Effector memory CD4-positive, alpha-beta T cell (primary cell): Measurements from ENCODE around the gene RFC5.
A peak's percentile ranks its signal among the peaks of the same experiment; 100 is the strongest.

Experiments used
- DNase-seq, 3 donors: peaks; one replicate each; pipeline ENCODE4 v3.0.0-alpha.2; 2020
- H3K27ac ChIP-seq: 2 replicates; pipeline ENCODE4 v1.7.0; 2013; ENCODE audit warnings: mild to moderate bottlenecking, low read length, moderate library complexity; ENCODE audit not compliant: insufficient read depth, poor library complexity, severe bottlenecking
- H3K27me3 ChIP-seq: replicated peaks from 2 replicates; pipeline ENCODE4 v1.7.0; 2013; ENCODE audit warnings: mild to moderate bottlenecking, low read length; ENCODE audit not compliant: insufficient read depth, control insufficient read depth, poor library complexity, severe bottlenecking
- H3K36me3 ChIP-seq: 2 replicates; pipeline ENCODE4 v1.7.0; 2013; ENCODE audit warnings: mild to moderate bottlenecking, low read length, moderate library complexity; ENCODE audit not compliant: control insufficient read depth, insufficient read depth
- H3K4me1 ChIP-seq: 2 replicates; pipeline ENCODE4 v1.7.0; 2013; ENCODE audit warnings: low read length, mild to moderate bottlenecking; ENCODE audit not compliant: control insufficient read depth, insufficient read depth, poor library complexity, severe bottlenecking
- H3K4me3 ChIP-seq: 2 replicates; pipeline ENCODE4 v1.7.0; 2013; ENCODE audit warnings: low read length, low read depth, mild to moderate bottlenecking; ENCODE audit not compliant: insufficient read depth, poor library complexity, severe bottlenecking
- H3K9me3 ChIP-seq: 2 replicates; pipeline ENCODE4 v1.7.0; 2013; ENCODE audit warnings: mild to moderate bottlenecking, low read length, moderate library complexity; ENCODE audit not compliant: control insufficient read depth
- total RNA-seq, 3 donors: gene quantifications; one replicate each; lab custom pipeline; 2026; lab: John Stamatoyannopoulos, UW

Gene RFC5
- 9.0 to 14.3 (median 12.6) reads per million in 3 donors for total RNA-seq

- Histone ChIP-seq H3K4me1 (peaks cover 7% of the 10 kb centered on the region), H3K36me3 (peaks cover 7% of the 10 kb centered on the region), H3K27ac (peak within 1 kb of the TSS; percentile 39), H3K9me3 (no peaks in the 10 kb centered on the region), H3K4me3 (peak within 1 kb of the TSS; percentile 89), H3K27me3 (no peaks in the 10 kb centered on the region)
- DNase-seq: peak; percentile 93 to 98 (median 94)
Observed at GRCh38 chr12:118016424-118017264, at the start of gene RFC5. RFC5 (plus strand) TSS chr12:118016703; CDS start chr12:118016828, 125 bp downstream.

- H3K27ac ChIP-seq: no peak overlapping the region
- peaks cover 13% of the 10 kb centered on the region for H3K27me3 ChIP-seq
- no peak for DNase-seq
- no peak overlapping the region for H3K4me3 ChIP-seq
- peaks cover 4% of the 10 kb centered on the region for H3K4me1 ChIP-seq
- H3K9me3 ChIP-seq: no peaks in the 10 kb centered on the region
- no peaks in the 10 kb centered on the region for H3K36me3 ChIP-seq
Observed at GRCh38 chr12:117967043-117967442, 49.5 kb upstream of the RFC5 start.

- Histone ChIP-seq H3K27ac (no peak overlapping the region), H3K9me3 (no peaks in the 10 kb centered on the region), H3K4me1 (peaks cover 4% of the 10 kb centered on the region), H3K36me3 (no peaks in the 10 kb centered on the region), H3K4me3 (no peak overlapping the region), H3K27me3 (peaks cover 13% of the 10 kb centered on the region)
- DNase-seq: no peak
Observed at GRCh38 chr12:117967512-117967911, 49.0 kb upstream of the RFC5 start.

- Histone ChIP-seq H3K36me3 (no peaks in the 10 kb centered on the region), H3K9me3 (no peaks in the 10 kb centered on the region), H3K27ac (no peak overlapping the region), H3K4me1 (peaks cover 4% of the 10 kb centered on the region), H3K4me3 (peak overlapping the region; percentile 50), H3K27me3 (peaks cover 13% of the 10 kb centered on the region)
- no peak for DNase-seq
Observed at GRCh38 chr12:117968151-117968789, 48.2 kb upstream of the RFC5 start.

DNA sequence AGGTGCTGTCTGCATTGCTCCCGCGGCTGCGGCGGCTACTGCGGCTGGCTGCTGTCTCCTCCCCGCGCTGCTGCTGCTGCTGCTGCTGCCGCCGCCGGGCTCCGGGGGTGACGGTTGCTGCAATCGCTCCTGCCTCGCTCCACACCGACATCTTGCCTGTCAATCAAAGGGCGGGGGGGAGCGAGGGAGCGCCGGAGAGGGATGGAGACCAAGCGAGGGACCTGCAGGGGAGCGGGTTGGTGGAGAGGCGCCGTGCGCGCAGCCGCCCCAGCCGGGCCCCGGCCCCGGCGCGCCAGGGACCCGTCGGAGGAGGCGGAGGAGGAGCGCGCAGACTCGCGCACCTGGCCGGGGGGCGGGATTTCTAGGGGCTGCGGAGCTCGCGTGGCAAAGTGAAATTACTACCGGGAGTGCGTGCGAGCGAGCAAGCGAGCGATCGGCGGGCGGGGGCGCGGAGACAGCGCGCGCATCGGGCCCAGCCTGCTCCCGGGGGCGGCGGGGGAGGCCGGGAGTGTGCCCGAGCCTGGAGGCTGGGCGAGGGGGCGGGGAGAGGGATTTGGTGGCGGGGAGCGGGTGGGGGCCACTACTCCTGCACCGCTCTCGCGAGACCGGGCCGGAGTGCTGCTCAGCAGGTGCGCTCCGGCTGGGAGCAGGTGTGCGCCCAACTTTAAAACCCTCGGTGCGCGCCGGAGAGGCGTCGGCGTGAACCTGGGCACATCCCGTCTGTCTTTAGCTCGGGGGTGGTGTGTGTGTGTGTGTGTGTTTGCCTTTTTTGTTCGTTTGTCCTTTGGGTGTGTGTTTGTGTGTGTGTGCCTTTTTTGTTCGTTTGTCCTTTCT lies 47.5 kb upstream of the RFC5 start, which contains the start of gene KSR2:
Gene KSR2 (minus strand): TSS at position 165 of the 834 bp plus-strand sequence. CDS start 735 bp downstream, outside the sequence.
- Histone ChIP-seq H3K27me3 (peaks cover 13% of the 10 kb centered on the region), H3K4me3 (peak within 1 kb of the TSS; percentile 50), H3K9me3 (no peaks in the 10 kb centered on the region), H3K36me3 (no peaks in the 10 kb centered on the region), H3K4me1 (peaks cover 4% of the 10 kb centered on the region), H3K27ac (no peak within 1 kb of the TSS)
- DNase-seq: peak in 2 of 3 donors; percentile 0 to 10

DNA sequence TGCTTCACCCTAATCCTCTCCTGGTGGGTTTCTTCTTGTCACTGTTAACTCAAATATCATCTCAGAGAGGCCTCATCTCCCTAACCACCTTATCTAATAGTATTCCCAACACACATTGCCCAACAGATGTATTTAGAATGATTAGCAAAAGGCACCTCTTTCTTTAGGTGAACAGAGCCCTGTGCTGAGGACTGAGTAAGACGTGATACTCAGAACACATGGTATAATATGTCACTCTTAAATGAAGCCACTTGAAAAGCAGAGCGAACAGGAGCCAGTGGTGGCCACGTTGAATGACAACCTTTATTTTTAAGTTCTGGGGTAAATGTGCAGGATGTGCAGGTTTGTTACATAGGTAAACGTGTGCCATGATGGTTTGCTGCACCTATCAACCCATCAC lies 46.2 kb upstream of the RFC5 start:
- Histone ChIP-seq H3K9me3 (no peaks in the 10 kb centered on the region), H3K27me3 (peaks cover 13% of the 10 kb centered on the region), H3K36me3 (no peaks in the 10 kb centered on the region), H3K4me3 (no peak overlapping the region), H3K27ac (no peak overlapping the region), H3K4me1 (peaks cover 4% of the 10 kb centered on the region)
- no peak for DNase-seq

DNA sequence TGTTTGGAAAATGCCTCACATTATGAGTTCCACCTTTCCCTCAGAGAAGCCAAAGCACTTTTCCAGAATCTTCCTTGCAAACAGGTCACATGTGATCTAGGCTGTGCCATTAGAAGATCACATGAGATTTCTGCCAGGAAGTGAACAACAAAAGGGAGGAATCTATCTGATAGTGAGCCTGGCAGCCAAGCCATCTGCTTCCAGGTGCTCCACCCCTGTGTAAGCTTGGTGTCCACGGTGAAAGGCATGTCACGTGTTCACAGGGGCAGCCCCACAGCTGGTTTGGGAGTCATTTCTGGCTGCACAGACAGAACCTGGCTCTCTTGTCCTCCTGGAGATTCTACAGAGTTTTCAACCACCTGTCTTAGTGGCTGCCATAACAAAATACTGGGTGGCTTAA lies 44.2 kb upstream of the RFC5 start:
- Histone ChIP-seq H3K27ac (no peak overlapping the region), H3K4me3 (no peak overlapping the region), H3K4me1 (peaks cover 4% of the 10 kb centered on the region), H3K27me3 (peaks cover 10% of the 10 kb centered on the region), H3K9me3 (no peaks in the 10 kb centered on the region), H3K36me3 (no peaks in the 10 kb centered on the region)
- no peak for DNase-seq

DNA sequence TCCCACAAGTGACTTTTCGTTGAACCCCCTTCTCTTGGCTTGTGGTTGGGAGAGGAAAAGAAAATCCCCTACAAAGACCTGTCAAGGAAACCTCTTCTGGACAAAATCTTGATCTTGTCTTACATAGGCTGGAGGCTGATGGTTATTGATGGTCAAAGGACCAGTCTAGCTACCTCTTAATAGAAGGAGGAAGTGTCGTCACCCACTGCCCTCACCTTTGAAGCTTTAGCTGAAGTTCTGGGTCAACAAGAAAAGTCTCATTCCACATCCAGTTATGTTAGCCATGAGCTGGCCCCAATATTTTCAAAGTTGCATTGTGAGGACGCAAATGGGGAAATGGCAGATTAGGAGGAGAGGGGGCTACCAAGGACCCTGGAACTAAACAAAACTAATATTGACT lies 41.5 kb upstream of the RFC5 start:
- DNase-seq: no peak
- Histone ChIP-seq H3K27ac (no peak overlapping the region), H3K4me1 (no peaks in the 10 kb centered on the region), H3K4me3 (no peak overlapping the region), H3K9me3 (no peaks in the 10 kb centered on the region), H3K27me3 (peaks cover 2% of the 10 kb centered on the region), H3K36me3 (no peaks in the 10 kb centered on the region)

DNA sequence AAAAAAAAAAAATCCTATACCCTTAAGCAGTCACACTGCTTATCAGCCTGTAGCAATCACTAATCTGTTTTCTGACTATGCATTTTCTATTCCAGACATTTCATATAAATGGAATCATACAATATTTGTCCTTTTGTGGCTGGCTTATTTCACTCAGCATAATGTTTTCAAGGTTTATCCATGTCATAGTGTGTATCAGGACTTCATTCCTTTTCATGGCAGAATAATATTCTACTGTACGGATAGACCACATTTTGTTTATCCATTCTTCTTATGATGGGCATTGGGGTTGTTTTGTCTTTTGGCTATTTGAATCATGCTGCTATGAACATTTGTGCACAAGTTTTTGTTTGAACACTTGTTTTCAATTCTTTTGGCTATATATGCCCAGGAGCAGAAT lies 39.1 kb upstream of the RFC5 start:
- DNase-seq: no peak
- H3K27ac ChIP-seq: no peak overlapping the region
- H3K27me3 ChIP-seq: peaks cover 2% of the 10 kb centered on the region
- no peaks in the 10 kb centered on the region for H3K4me1 ChIP-seq
- H3K9me3 ChIP-seq: no peaks in the 10 kb centered on the region
- no peak overlapping the region for H3K4me3 ChIP-seq
- H3K36me3 ChIP-seq: no peaks in the 10 kb centered on the region
